Tibial artery (tissue), 4 donors: Measurements from ENCODE around the gene SNN.

ENCODE experiments used
- DNase-seq, 2 donors: peaks; one replicate each; pipeline ENCODE4 v3.0.0-alpha.2; 2019
- H3K27ac ChIP-seq, 2 donors: fragments of 200-600 bp; sonication (generic) in 1 of 2; 1 replicate in 1 of 2; 2 replicates in 1 of 2; pipeline ENCODE4 v1.5.1; 2018 to 2019; ENCODE audit warnings: mild to moderate bottlenecking in 1 of 2
- H3K27me3 ChIP-seq, 2 donors: fragments of 200-600 bp; sonication (generic) in 1 of 2; one replicate each; pipeline versions ENCODE4 v1.5.1 to v1.6.0; 2016 to 2019
- H3K36me3 ChIP-seq, 3 donors: fragments of 200-600 bp; sonication (generic) in 2 of 3; one replicate each; pipeline ENCODE4 v1.5.1; 2016 to 2019; ENCODE audit warnings: mild to moderate bottlenecking in 2 of 3
- H3K4me1 ChIP-seq, 4 donors: fragments of 200-600 bp; sonication (generic) in 2 of 4; 1 replicate in 3 of 4; 2 replicates in 1 of 4; pipeline ENCODE4 v1.5.1; 2016 to 2019
- H3K4me3 ChIP-seq, 2 donors: fragments of 200-600 bp; sonication (generic) in 1 of 2; 1 replicate in 1 of 2; 2 replicates in 1 of 2; pipeline ENCODE4 v1.5.1; 2018 to 2019; ENCODE audit warnings: mild to moderate bottlenecking in 2 of 2
- H3K9me3 ChIP-seq, 3 donors: fragments of 200-600 bp; sonication (generic) in 1 of 3; one replicate each; pipeline ENCODE4 v1.5.1; 2016 to 2019
- CTCF ChIP-seq, 2 experiments: fragments of 200-600 bp in 1 of 2; fragments of 450-650 bp in 1 of 2; IDR thresholded peaks; one replicate each; pipeline ENCODE4 v1.5.1; 2017 to 2019; ENCODE audit warnings: antibody characterized with exemption in 2 of 2, mild to moderate bottlenecking in 1 of 2, moderate library complexity in 1 of 2
- intact Hi-C: fragments of 100-400 bp; cut with DNase I; formaldehyde crosslinking; loops from one replicate; pipeline ENCODE4 v1.15.0; 2023; ENCODE audit warnings: low total_unique reads

SNN gene

GRCh38 chr16:11636172-11636721 is 32.0 kb upstream of the SNN start:
- Histone ChIP-seq H3K27me3 (no peaks in the 10 kb centered on the region), H3K36me3 (no peaks in the 10 kb centered on the region), H3K27ac (no peak overlapping the region), H3K9me3 (no peaks in the 10 kb centered on the region), H3K4me1 (peaks cover 5 to 35% (median 29%) of the 10 kb centered on the region in 4 donors), H3K4me3 (no peak overlapping the region)
- TF ChIP-seq CTCF (IDR thresholded peaks at IDR 0.05), result no peak
- no peak for DNase-seq
- intact Hi-C loops, result loop anchor here (5.0 kb wide), 1 partner anchor 39 kb away; no protein-coding TSS in a partner anchor

- DNase-seq, result no peak
- no peak overlapping the region for H3K4me3 ChIP-seq
- H3K9me3 ChIP-seq, result no peaks in the 10 kb centered on the region
- no peaks in the 10 kb centered on the region for H3K27me3 ChIP-seq
- TF ChIP-seq CTCF (IDR thresholded peaks at IDR 0.05), result no peak
- intact Hi-C loops, result loop anchor here (5.0 kb wide), 1 partner anchor 40 kb away; no protein-coding TSS in a partner anchor
- H3K36me3 ChIP-seq, result no peaks in the 10 kb centered on the region
- no peak overlapping the region for H3K27ac ChIP-seq
- H3K4me1 ChIP-seq, result peaks cover 5 to 40% (median 32%) of the 10 kb centered on the region in 4 donors
These were observed 30.9 kb upstream of the SNN start for GRCh38 chr16:11637320-11637719.

GRCh38 chr16:11638140-11638539 is 30.1 kb upstream of the SNN start:
- Histone ChIP-seq H3K27ac (peak overlapping the region in 1 of 2 donors; percentile 24), H3K27me3 (no peaks in the 10 kb centered on the region), H3K9me3 (no peaks in the 10 kb centered on the region), H3K4me1 (peaks cover 5 to 32% (median 24%) of the 10 kb centered on the region in 4 donors), H3K36me3 (no peaks in the 10 kb centered on the region), H3K4me3 (no peak overlapping the region)
- DNase-seq, result no peak
- no peak for TF ChIP-seq CTCF (IDR thresholded peaks at IDR 0.05)
- intact Hi-C loops, result loop anchor here (5.0 kb wide), 1 partner anchor 41 kb away; no protein-coding TSS in a partner anchor

GRCh38 chr16:11639008-11639562 is 29.2 kb upstream of the SNN start:
- TF ChIP-seq CTCF (IDR thresholded peaks at IDR 0.05), result no peak
- no peaks in the 10 kb centered on the region for H3K9me3 ChIP-seq
- DNase-seq, result no peak
- peaks cover 5 to 25% (median 22%) of the 10 kb centered on the region in 4 donors for H3K4me1 ChIP-seq
- no peaks in the 10 kb centered on the region for H3K36me3 ChIP-seq
- intact Hi-C loops, result loop anchor here (5.0 kb wide), 1 partner anchor 42 kb away; no protein-coding TSS in a partner anchor
- peak overlapping the region; percentile 86 to 87 for H3K27ac ChIP-seq
- H3K27me3 ChIP-seq, result no peaks in the 10 kb centered on the region
- no peak overlapping the region for H3K4me3 ChIP-seq

GRCh38 chr16:11639925-11640899 is 28.0 kb upstream of the SNN start:
- TF ChIP-seq CTCF (IDR thresholded peaks at IDR 0.05), result peak in 1 of 2 experiments; percentile 4
- no peak overlapping the region for H3K4me3 ChIP-seq
- intact Hi-C loops, result loop anchor here (2.0 to 10.0 kb wide), 3 partner anchors 43 to 107 kb away; no protein-coding TSS in a partner anchor

More at GRCh38 chr16:11639925-11640899, 28.0 kb upstream of the SNN start:
- DNase-seq, result peak; percentile 91 to 96
- peaks cover 5 to 25% (median 22%) of the 10 kb centered on the region in 4 donors for H3K4me1 ChIP-seq
- H3K9me3 ChIP-seq, result no peaks in the 10 kb centered on the region
- H3K36me3 ChIP-seq, result no peaks in the 10 kb centered on the region
- H3K27me3 ChIP-seq, result no peaks in the 10 kb centered on the region
- H3K27ac ChIP-seq, result peak overlapping the region; percentile 86 to 87
